HepG2 (cell line): ENCODE data around the gene UNC50. TPM values are rescaled to one million over a fixed set of nuclear protein-coding genes. Genes with fewer than 3 reads are reported as not detected.
A peak's percentile ranks its signal among the peaks of the same experiment; 100 is the strongest.

Source experiments
- AHR ChIP-seq: IDR thresholded peaks from 2 replicates; pipeline ENCODE4 v1.6.1; 2018; ENCODE audit warnings: missing genetic modification reagents, missing compliant biosample characterization
- CTCF ChIP-seq: sonication (generic); formaldehyde crosslinking; IDR thresholded peaks from 2 replicates; pipeline ENCODE4 v1.5.0; 2020; ENCODE audit warnings: mild to moderate bottlenecking, missing genetic modification reagents, moderate library complexity
- FOXO4 ChIP-seq: sonication (generic); formaldehyde crosslinking; conservative IDR thresholded peaks from 2 replicates; pipeline ENCODE4 v1.8.1; 2023; ENCODE audit warnings: missing genetic modification reagents
- KLF16 ChIP-seq, 2 experiments: sonication (generic) in 1 of 2; formaldehyde crosslinking in 1 of 2; IDR thresholded peaks; 2 replicates each; pipeline versions ENCODE4 v1.6.1 to v1.8.0; 2016 to 2023; ENCODE audit warnings: missing genetic modification reagents in 2 of 2, missing compliant biosample characterization in 1 of 2
- MXD3 ChIP-seq: IDR thresholded peaks from 2 replicates; pipeline ENCODE4 v1.6.1; 2016; ENCODE audit warnings: mild to moderate bottlenecking, missing biosample characterization, missing genetic modification reagents
- NRL ChIP-seq: sonication (generic); formaldehyde crosslinking; IDR thresholded peaks from 2 replicates; pipeline ENCODE4 v1.5.0; 2020; ENCODE audit warnings: missing genetic modification reagents, mild to moderate bottlenecking, moderate library complexity, borderline replicate concordance
- REXO4 ChIP-seq: sonication (generic); formaldehyde crosslinking; IDR thresholded peaks from 2 replicates; pipeline ENCODE4 v1.8.0; 2022; ENCODE audit warnings: missing genetic modification reagents, mild to moderate bottlenecking, borderline replicate concordance
- SALL2 ChIP-seq: sonication (generic); formaldehyde crosslinking; IDR thresholded peaks from 2 replicates; pipeline ENCODE4 v1.8.1; 2023; ENCODE audit warnings: mild to moderate bottlenecking, missing genetic modification reagents, inconsistent platforms
- TEAD2 ChIP-seq: sonication (generic); formaldehyde crosslinking; IDR thresholded peaks from 2 replicates; pipeline ENCODE4 v1.9.0; 2021; ENCODE audit warnings: missing genetic modification reagents
- ZFP91 ChIP-seq: sonication (generic); formaldehyde crosslinking; IDR thresholded peaks from 2 replicates; pipeline ENCODE4 v1.9.0; 2022; ENCODE audit warnings: missing genetic modification reagents, mild to moderate bottlenecking, borderline replicate concordance
- ZNF260 ChIP-seq: sonication (generic); formaldehyde crosslinking; IDR thresholded peaks from 2 replicates; pipeline ENCODE4 v1.4.0; 2020; ENCODE audit warnings: missing genetic modification reagents, low read depth, mild to moderate bottlenecking, borderline replicate concordance
- ZNF577 ChIP-seq: sonication (generic); formaldehyde crosslinking; IDR thresholded peaks from 2 replicates; pipeline ENCODE4 v1.4.0; 2020; ENCODE audit warnings: mild to moderate bottlenecking, low read depth, missing genetic modification reagents, borderline replicate concordance
- ZNF609 ChIP-seq: sonication (generic); formaldehyde crosslinking; IDR thresholded peaks from 2 replicates; pipeline ENCODE4 v1.4.0; 2020; ENCODE audit warnings: mild to moderate bottlenecking, missing genetic modification reagents, borderline replicate concordance
- ZNF7 ChIP-seq: IDR thresholded peaks from 2 replicates; pipeline ENCODE4 v1.6.1; 2016; ENCODE audit warnings: missing biosample characterization, missing genetic modification reagents
- polyA plus RNA-seq, 8 experiments: library from polyadenylated mRNA; depleted of rRNA in 3 of 8; stranded (reverse) in 7 of 8; unstranded in 1 of 8; fragments of >200 nt; fragmentation: Illumina TruSeq in 4 of 8; extraction: Trizol in 4 of 8; gene quantifications; 2 replicates each; pipeline versions ENCODE4 v1.2.1 to v1.2.3, GENCODE V29; 2011 to 2016; ENCODE audit warnings: low read depth in 4 of 8, missing spikeins in 1 of 8, mixed read lengths in 1 of 8; ENCODE audit not compliant: insufficient read depth in 1 of 8
- total RNA-seq, 5 experiments: library from RNA; depleted of rRNA; stranded (reverse); fragments of >200 nt; fragmentation: Illumina TruSeq; extraction: Trizol; gene quantifications; 2 replicates each; pipeline ENCODE4 v1.2.3, GENCODE V29; 2016; ENCODE audit warnings: low read depth in 1 of 5
- TF ChIP-seq, protein P1 (sequence below): sonication (generic); formaldehyde crosslinking; IDR thresholded peaks from 2 replicates; pipeline ENCODE4 v1.4.0; 2020; ENCODE audit warnings: mild to moderate bottlenecking, low read depth, missing genetic modification reagents

Gene UNC50
- total and polyA plus RNA-seq, 2 of the 13 experiments (the other 11 are each of a cell fraction or from before 2014, with no cell fraction given), result 92.6 to 95.6 TPM

DNA sequence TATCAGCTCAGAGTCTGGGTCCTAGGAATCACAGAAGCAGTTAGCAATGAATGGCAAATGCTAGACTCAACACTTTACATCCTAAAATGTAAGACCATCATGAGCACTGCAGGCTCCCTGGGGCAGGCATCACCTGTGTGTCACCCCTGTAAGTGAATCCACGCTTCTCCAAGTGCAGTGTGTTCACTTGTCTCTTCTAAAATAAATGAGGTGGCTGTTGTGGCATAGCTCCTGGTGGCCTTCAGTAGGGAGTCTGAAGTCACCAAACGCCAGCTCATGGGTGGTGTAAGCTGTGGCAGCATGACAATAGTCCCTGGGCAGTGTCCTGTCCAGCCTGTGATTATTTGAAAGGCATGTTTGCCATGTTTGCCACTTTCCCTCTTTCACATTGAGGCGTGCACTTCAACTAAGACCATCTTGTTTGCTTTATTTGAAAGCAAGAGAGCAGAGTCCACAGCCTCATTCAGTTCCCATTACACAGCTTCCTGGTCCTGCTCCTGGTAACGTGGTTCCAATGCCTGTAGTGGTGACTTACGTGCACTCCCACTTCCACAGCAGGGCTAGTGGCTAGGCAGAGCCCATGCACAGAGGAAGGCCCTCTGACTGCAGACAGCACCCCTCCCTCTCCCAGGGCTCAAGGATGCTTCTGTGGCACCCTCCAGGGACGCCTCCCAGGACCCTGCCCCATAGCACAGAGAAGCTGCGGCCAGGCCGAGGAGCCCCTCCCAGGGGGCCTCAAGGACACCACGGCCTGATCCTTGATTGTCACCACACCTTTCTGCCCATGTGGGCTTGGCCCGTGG, 24.4 kb upstream of the UNC50 start (continued):
- TF ChIP-seq ZNF260 (CRISPR knock-in tag) (no peak), ZFP91 (peak; percentile 81), FOXO4 (CRISPR knock-in tag) (no peak), REXO4 (CRISPR knock-in tag) (no peak), CTCF (no peak; the same call in 1 of the 2 replicates), NRL (CRISPR knock-in tag) (peak; percentile 88), ZNF577 (CRISPR knock-in tag) (no peak), ZNF7 (CRISPR knock-in tag) (no peak), MXD3 (CRISPR knock-in tag) (peak; percentile 69; the same call in 1 of the 2 replicates), SALL2 (CRISPR knock-in tag) (no peak), AHR (CRISPR knock-in tag) (no peak), KLF16 (CRISPR knock-in tag; IDR thresholded peaks at IDR 0.05) (peak in 1 of 2 experiments; percentile 58; a peak in 1 of 4 replicates), ZNF609 (peak; percentile 27; the same call in 1 of the 2 replicates), TEAD2 (CRISPR knock-in tag) (no peak)
- TF ChIP-seq, protein P1, sequence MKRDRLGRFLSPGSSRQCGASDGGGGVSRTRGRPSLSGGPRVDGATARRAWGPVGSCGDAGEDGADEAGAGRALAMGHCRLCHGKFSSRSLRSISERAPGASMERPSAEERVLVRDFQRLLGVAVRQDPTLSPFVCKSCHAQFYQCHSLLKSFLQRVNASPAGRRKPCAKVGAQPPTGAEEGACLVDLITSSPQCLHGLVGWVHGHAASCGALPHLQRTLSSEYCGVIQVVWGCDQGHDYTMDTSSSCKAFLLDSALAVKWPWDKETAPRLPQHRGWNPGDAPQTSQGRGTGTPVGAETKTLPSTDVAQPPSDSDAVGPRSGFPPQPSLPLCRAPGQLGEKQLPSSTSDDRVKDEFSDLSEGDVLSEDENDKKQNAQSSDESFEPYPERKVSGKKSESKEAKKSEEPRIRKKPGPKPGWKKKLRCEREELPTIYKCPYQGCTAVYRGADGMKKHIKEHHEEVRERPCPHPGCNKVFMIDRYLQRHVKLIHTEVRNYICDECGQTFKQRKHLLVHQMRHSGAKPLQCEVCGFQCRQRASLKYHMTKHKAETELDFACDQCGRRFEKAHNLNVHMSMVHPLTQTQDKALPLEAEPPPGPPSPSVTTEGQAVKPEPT, result 0 out of 2 replicates have a peak, but pooled peaks have one; percentile 18
